HepG2 (cell line): ENCODE data around the gene GAS2L1. TPM values are rescaled to one million over a fixed set of nuclear protein-coding genes. Genes with fewer than 3 reads are reported as not detected.

Experiments
- ATAC-seq: fragments of 200-7000 bp; cut with Tn5 transposase; 3 replicates; pipeline ENCODE4 v1.9.1; 2020; ENCODE audit warnings: mild to moderate bottlenecking, moderate library complexity
- BruUV-seq: library from RNA; stranded (reverse); fragments of 400-500 nt; replicated peaks from 2 replicates; lab custom pipeline; 2021; lab: Mats Ljungman, UMichigan
- CTCF ChIA-PET: fragments of 300-600 bp; formaldehyde crosslinking; extraction: SDS; loops from one replicate; lab custom pipeline; 2021; ENCODE audit warnings: low total read pairs, inconsistent platforms, low intra/inter-chr PET ratio; lab: Yijun Ruan, JAX
- POLR2A ChIA-PET: fragments of 350-600 bp; sonication (Branson Sonifier 250); formaldehyde crosslinking; loops from one replicate; lab custom pipeline; 2020; ENCODE audit warnings: antibody characterized with exemption, inconsistent platforms; lab: Yijun Ruan, JAX
- DNase-seq: peaks from one replicate; pipeline ENCODE4 v3.0.0-alpha.2; 2015; ENCODE audit warnings: low spot score
- FAIRE-seq: peaks from 3 replicates; lab custom pipeline; 2011; peaks lifted over from hg19 to GRCh38; lab: Jason Lieb, UNC
- H2AFZ ChIP-seq: one replicate; pipeline ENCODE4 v1.6.1; 2011; ENCODE audit warnings: low read length, inconsistent platforms
- H3K27ac ChIP-seq: fragments of 300-600 bp; 3 replicates; pipeline ENCODE4 v1.8.0; 2011; ENCODE audit warnings: mixed run types, mild to moderate bottlenecking, mixed read lengths, low read length, inconsistent platforms; ENCODE audit not compliant: insufficient read depth; ENCODE audit errors: extremely low read length
- H3K27me3 ChIP-seq, 2 experiments: fragments of 200-600 bp in 1 of 2; 2 replicates in 1 of 2; 3 replicates in 1 of 2; pipeline versions ENCODE4 v1.6.0 to v1.8.0; 2011; ENCODE audit warnings: low read length in 2 of 2, mild to moderate bottlenecking in 2 of 2, moderate library complexity in 2 of 2, inconsistent platforms in 1 of 2; ENCODE audit not compliant: insufficient read depth in 2 of 2, control insufficient read depth in 1 of 2
- H3K36me3 ChIP-seq, 2 experiments: fragments of 200-600 bp in 1 of 2; replicated peaks in 1 of 2; 2 replicates in 1 of 2; 3 replicates in 1 of 2; pipeline versions ENCODE4 v1.5.1 to v1.8.0; 2011; ENCODE audit warnings: low read length in 2 of 2, inconsistent platforms in 1 of 2; ENCODE audit not compliant: insufficient read depth in 2 of 2, control insufficient read depth in 1 of 2
- H3K4me1 ChIP-seq: 2 replicates; pipeline ENCODE4 v1.5.1; 2012; ENCODE audit warnings: low read length, inconsistent platforms; ENCODE audit not compliant: insufficient read depth
- H3K4me2 ChIP-seq: 2 replicates; pipeline ENCODE4 v1.6.0; 2011; ENCODE audit warnings: low read depth, low read length, inconsistent platforms
- H3K4me3 ChIP-seq, 3 experiments: fragments of 200-600 bp in 1 of 3; sonication (generic), shearing (Covaris generic) in 1 of 3; replicated peaks in 1 of 3; 2 replicates each; pipeline ENCODE4 v1.5.1; 2011 to 2016; ENCODE audit warnings: low read length in 3 of 3, inconsistent platforms in 2 of 3, low read depth in 2 of 3, mild to moderate bottlenecking in 2 of 3, control low read depth in 1 of 3, mixed read lengths in 1 of 3; ENCODE audit not compliant: insufficient read depth in 1 of 3
- H3K79me2 ChIP-seq: one replicate; pipeline ENCODE4 v1.6.1; 2011; ENCODE audit warnings: low read length, inconsistent platforms; ENCODE audit not compliant: insufficient read depth
- H3K9ac ChIP-seq: 2 replicates; pipeline ENCODE4 v1.6.0; 2011; ENCODE audit warnings: mild to moderate bottlenecking, low read depth, low read length, inconsistent platforms; ENCODE audit not compliant: insufficient read depth
- H3K9me3 ChIP-seq: 2 replicates; pipeline ENCODE4 v1.5.1; 2012; ENCODE audit warnings: mild to moderate bottlenecking, low read length
- H4K20me1 ChIP-seq: 2 replicates; pipeline ENCODE4 v1.6.0; 2011; ENCODE audit warnings: inconsistent platforms, mild to moderate bottlenecking, low read length, moderate library complexity; ENCODE audit not compliant: insufficient read depth
- FOXO1 ChIP-seq: sonication (generic); formaldehyde crosslinking; IDR thresholded peaks from 2 replicates; pipeline ENCODE4 v1.4.0; 2020; ENCODE audit warnings: missing genetic modification reagents
- HDAC1 ChIP-seq: sonication (generic); formaldehyde crosslinking; IDR thresholded peaks from 2 replicates; pipeline ENCODE4 v1.5.1; 2020; ENCODE audit warnings: mild to moderate bottlenecking, missing genetic modification reagents
- HNF4A ChIP-seq: sonication (generic); formaldehyde crosslinking; IDR thresholded peaks from 2 replicates; pipeline ENCODE4 v1.4.0; 2020; ENCODE audit warnings: missing genetic modification reagents
- HOXD1 ChIP-seq: sonication (generic); formaldehyde crosslinking; IDR thresholded peaks from 2 replicates; pipeline ENCODE4 v1.5.0; 2020; ENCODE audit warnings: missing genetic modification reagents
- MTF2 ChIP-seq: sonication (generic); formaldehyde crosslinking; IDR thresholded peaks from 2 replicates; pipeline ENCODE4 v1.5.0; 2020; ENCODE audit warnings: missing genetic modification reagents, borderline replicate concordance
- MYC ChIP-seq: sonication (generic); formaldehyde crosslinking; IDR thresholded peaks from 2 replicates; pipeline ENCODE4 v1.9.0; 2021; ENCODE audit warnings: missing genetic modification reagents, borderline replicate concordance
- ONECUT2 ChIP-seq: sonication (generic); formaldehyde crosslinking; IDR thresholded peaks from 2 replicates; pipeline ENCODE4 v1.4.0; 2020; ENCODE audit warnings: missing genetic modification reagents
- PHB2 ChIP-seq: fragments of 450-650 bp; IDR thresholded peaks from 2 replicates; pipeline ENCODE4 v1.6.1; 2018; ENCODE audit not compliant: partially characterized antibody
- TERF1 ChIP-seq: sonication (generic); formaldehyde crosslinking; IDR thresholded peaks from 2 replicates; pipeline ENCODE4 v1.8.0; 2022; ENCODE audit warnings: mild to moderate bottlenecking, missing genetic modification reagents, moderate library complexity
- ZBTB1 ChIP-seq: sonication (generic); formaldehyde crosslinking; IDR thresholded peaks from 2 replicates; pipeline ENCODE4 v1.4.0; 2020; ENCODE audit warnings: missing genetic modification reagents, borderline replicate concordance
- ZNF225 ChIP-seq: sonication (generic); formaldehyde crosslinking; IDR thresholded peaks from 2 replicates; pipeline ENCODE4 v1.4.0; 2020; ENCODE audit warnings: mild to moderate bottlenecking, missing genetic modification reagents
- ZNF264 ChIP-seq: sonication (generic); formaldehyde crosslinking; IDR thresholded peaks from 2 replicates; pipeline ENCODE4 v1.4.0; 2020; ENCODE audit warnings: missing genetic modification reagents
- ZNF589 ChIP-seq: sonication (generic); formaldehyde crosslinking; conservative IDR thresholded peaks from 2 replicates; pipeline ENCODE4 v1.8.0; 2022; ENCODE audit warnings: mild to moderate bottlenecking, moderate library complexity, missing genetic modification reagents
- ZNF761 ChIP-seq: sonication (generic); formaldehyde crosslinking; conservative IDR thresholded peaks from 2 replicates; pipeline ENCODE4 v1.4.0; 2020; ENCODE audit warnings: mild to moderate bottlenecking, missing genetic modification reagents
- ZNF777 ChIP-seq: sonication (generic); formaldehyde crosslinking; IDR thresholded peaks from 2 replicates; pipeline ENCODE4 v1.4.0; 2020; ENCODE audit warnings: missing genetic modification reagents
- ZNF788 ChIP-seq: sonication (generic); formaldehyde crosslinking; IDR thresholded peaks from 2 replicates; pipeline ENCODE4 v1.5.0; 2020; ENCODE audit warnings: mild to moderate bottlenecking, missing genetic modification reagents, borderline replicate concordance
- ZNF800 ChIP-seq: sonication (generic); formaldehyde crosslinking; IDR thresholded peaks from 2 replicates; pipeline ENCODE4 v1.4.0; 2020; ENCODE audit warnings: missing genetic modification reagents
- WGBS: methylation state at CpG from one replicate; pipeline ENCODE4 v1.1.6; 2017; ENCODE audit warnings: low lambda C conversion rate; 5-methylcytosine and 5-hydroxymethylcytosine counted together
- in situ Hi-C: cut with HindIII; loops from 2 replicates; pipeline ENCODE4 v1.10.0; 2017; ENCODE audit warnings: low pct_unique_long_range_greater_than_20kb; ENCODE audit not compliant: extremely low pct_ligation_motif_present
- intact Hi-C: fragments of 100-400 bp; cut with micrococcal nuclease; formaldehyde crosslinking; loops from one replicate; pipeline ENCODE4 v1.10.0; 2022; ENCODE audit not compliant: unreplicated experiment
- polyA plus RNA-seq, 8 experiments: library from polyadenylated mRNA; depleted of rRNA in 3 of 8; stranded (reverse) in 7 of 8; unstranded in 1 of 8; fragments of >200 nt; fragmentation: Illumina TruSeq in 4 of 8; extraction: Trizol in 4 of 8; gene quantifications; 2 replicates each; pipeline versions ENCODE4 v1.2.1 to v1.2.3, GENCODE V29; 2011 to 2016; ENCODE audit warnings: low read depth in 4 of 8, missing spikeins in 1 of 8, mixed read lengths in 1 of 8; ENCODE audit not compliant: insufficient read depth in 1 of 8
- total RNA-seq, 5 experiments: library from RNA; depleted of rRNA; stranded (reverse); fragments of >200 nt; fragmentation: Illumina TruSeq; extraction: Trizol; gene quantifications; 2 replicates each; pipeline ENCODE4 v1.2.3, GENCODE V29; 2016; ENCODE audit warnings: low read depth in 1 of 5
- TF ChIP-seq, protein P1 (sequence below): sonication (generic); formaldehyde crosslinking; IDR thresholded peaks from 2 replicates; pipeline ENCODE4 v1.4.0; 2020; ENCODE audit warnings: mild to moderate bottlenecking, missing genetic modification reagents, borderline replicate concordance
- TF ChIP-seq, protein P2 (sequence below): IDR thresholded peaks from 2 replicates; pipeline ENCODE4 v1.6.1; 2016; ENCODE audit warnings: missing genetic modification reagents, missing compliant biosample characterization

Gene GAS2L1
- total and polyA plus RNA-seq, 2 of the 13 experiments (the other 11 are each of a cell fraction or from before 2014, with no cell fraction given) = 1.8 to 3.3 TPM

DNA sequence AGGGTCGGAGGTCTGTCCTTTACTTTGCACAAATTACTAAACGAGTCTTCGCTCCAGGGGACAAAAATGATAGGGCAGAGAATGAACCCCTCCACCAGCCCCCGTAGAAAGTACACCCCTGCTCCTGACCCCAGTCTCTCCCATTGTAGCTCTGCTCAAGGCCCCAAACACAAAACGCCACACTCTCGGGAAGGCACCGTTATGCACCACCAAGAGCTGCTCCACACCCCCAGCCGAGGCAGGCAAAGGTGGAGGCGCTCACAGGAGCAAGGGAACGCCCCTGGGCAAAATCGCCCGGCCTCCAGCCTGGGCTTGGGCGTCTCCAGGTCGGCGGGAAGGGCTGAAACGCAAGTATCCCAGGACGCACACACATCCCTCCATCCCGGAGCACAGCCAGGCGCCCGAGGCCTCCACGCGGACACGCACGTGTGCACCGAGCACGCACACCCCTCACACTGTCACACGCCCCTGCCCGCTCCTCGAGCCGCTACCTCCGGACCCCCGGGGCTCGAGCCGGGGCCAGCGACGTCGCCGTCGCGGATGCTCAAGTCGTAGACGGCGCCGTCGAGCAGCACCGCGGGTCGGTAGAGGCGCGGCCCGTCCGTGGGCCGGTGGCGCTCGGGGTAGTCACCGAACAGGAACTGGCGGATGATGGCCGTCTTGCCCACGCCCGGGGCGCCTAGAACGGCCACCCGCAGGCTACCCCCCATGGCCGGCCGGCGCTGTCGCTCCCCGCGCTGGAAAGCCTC is 8.3 kb downstream of the GAS2L1 start:
- no TSS peak for BruUV-seq
- Histone ChIP-seq H3K9ac (no peak overlapping the region), H3K4me3 (peak overlapping the region; percentile 13 to 70 (median 41); a peak in 5 of 6 replicates), H2AFZ (no peak overlapping the region), H3K79me2 (no peaks in the 10 kb centered on the region), H3K27me3 (peaks cover 7 to 41% of the 10 kb centered on the region in 2 experiments), H3K36me3 (no peaks in the 10 kb centered on the region), H3K4me2 (peak overlapping the region; percentile 73), H3K27ac (no peak overlapping the region), H3K9me3 (no peaks in the 10 kb centered on the region), H3K4me1 (peaks cover 33% of the 10 kb centered on the region), H4K20me1 (no peaks in the 10 kb centered on the region; the same call in 1 of the 2 replicates)
- in situ Hi-C loops = no loop called here
- FAIRE-seq (no peak), ATAC-seq (peak; percentile 10), DNase-seq (no peak)
- WGBS = 4% methylated on average over 13 of the region's 69 CpGs
- ChIA-PET CTCF (no interaction called here), POLR2A (no interaction called here)
- 0 out of 2 replicates have a peak, but pooled peaks have one; percentile 26 for TF ChIP-seq HOXD1 (CRISPR knock-in tag)
- no peak for TF ChIP-seq FOXO1
- TF ChIP-seq ZNF225 (CRISPR knock-in tag) = peak; percentile 51; the same call in 1 of the 2 replicates
- no peak for TF ChIP-seq ZNF761 (CRISPR knock-in tag)
- no peak for TF ChIP-seq ONECUT2 (CRISPR knock-in tag)
- no peak for TF ChIP-seq PHB2
- no peak for TF ChIP-seq ZNF264 (CRISPR knock-in tag)
- peak; percentile 82 for TF ChIP-seq MTF2 (CRISPR knock-in tag)
- 0 out of 2 replicates have a peak, but pooled peaks have one; percentile 2 for TF ChIP-seq ZNF589
- no peak for TF ChIP-seq HNF4A (CRISPR knock-in tag)
- TF ChIP-seq ZNF788 (CRISPR knock-in tag) = 0 out of 2 replicates have a peak, but pooled peaks have one; percentile 30
- TF ChIP-seq ZNF800 (CRISPR knock-in tag) = peak; percentile 92
- TF ChIP-seq TERF1 = 0 out of 2 replicates have a peak, but pooled peaks have one; percentile 20
- 0 out of 2 replicates have a peak, but pooled peaks have one; percentile 17 for TF ChIP-seq HDAC1 (CRISPR knock-in tag)
- TF ChIP-seq, protein P1, sequence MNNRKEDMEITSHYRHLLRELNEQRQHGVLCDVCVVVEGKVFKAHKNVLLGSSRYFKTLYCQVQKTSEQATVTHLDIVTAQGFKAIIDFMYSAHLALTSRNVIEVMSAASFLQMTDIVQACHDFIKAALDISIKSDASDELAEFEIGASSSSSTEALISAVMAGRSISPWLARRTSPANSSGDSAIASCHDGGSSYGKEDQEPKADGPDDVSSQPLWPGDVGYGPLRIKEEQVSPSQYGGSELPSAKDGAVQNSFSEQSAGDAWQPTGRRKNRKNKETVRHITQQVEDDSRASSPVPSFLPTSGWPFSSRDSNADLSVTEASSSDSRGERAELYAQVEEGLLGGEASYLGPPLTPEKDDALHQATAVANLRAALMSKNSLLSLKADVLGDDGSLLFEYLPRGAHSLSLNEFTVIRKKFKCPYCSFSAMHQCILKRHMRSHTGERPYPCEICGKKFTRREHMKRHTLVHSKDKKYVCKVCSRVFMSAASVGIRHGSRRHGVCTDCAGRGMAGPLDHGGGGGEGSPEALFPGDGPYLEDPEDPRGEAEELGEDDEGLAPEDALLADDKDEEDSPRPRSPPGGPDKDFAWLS = no peak
- TF ChIP-seq, protein P2, sequence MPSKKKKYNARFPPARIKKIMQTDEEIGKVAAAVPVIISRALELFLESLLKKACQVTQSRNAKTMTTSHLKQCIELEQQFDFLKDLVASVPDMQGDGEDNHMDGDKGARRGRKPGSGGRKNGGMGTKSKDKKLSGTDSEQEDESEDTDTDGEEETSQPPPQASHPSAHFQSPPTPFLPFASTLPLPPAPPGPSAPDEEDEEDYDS (CRISPR knock-in tag) = no peak
- peak; percentile 95 for TF ChIP-seq ZNF777 (CRISPR knock-in tag)
- TF ChIP-seq MYC (CRISPR knock-in tag) = no peak
- TF ChIP-seq ZBTB1 (CRISPR knock-in tag) = no peak
- intact Hi-C loops = no loop called here
